ENCODE data around the gene CFAP57.

DNA sequence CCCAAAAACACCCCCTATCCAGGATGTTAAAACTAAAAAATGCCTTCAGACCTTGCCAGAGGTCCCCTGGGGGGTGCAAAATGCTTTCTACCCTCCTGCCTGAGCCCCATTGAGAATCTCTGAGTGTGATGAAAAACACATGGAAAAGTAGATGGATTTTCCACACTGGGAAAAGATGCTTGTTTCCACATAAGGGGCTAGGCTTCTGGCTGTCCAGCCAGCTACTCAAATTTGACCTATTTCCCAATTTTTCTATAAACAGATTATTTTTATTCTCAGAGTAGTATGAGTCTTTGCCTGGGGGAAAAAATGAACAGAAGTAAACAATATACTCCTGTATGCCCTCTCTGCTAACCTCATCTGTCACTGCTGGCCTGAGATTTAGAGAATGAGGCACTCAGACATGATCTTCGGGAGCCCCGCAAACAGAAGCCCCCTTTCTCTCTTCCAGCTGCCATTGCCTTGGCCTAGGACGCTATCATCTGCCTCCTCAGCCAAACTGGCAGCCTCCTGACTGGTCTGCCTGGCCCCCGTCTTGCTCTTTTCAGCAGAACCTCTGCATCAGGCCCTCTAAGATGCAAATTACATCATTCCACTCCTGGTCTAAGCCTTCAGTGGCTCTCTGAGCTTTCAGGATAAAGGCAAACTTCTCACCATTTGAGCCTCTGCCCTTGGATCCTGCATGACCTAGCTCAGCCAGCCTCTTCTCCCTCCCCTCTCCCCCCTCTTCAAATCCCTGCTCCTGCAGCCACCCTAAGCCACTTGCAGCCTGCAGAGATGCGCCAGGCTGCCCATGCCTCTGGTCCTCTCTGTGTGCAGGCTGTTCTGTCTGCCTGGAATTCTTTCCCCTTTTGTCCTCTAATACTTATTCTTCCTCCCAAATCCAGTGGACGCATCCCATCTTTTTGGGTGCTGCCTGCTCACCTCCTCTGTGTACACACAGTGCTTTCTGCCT lies 58.0 kb downstream of the CFAP57 start:
- TF ChIP-seq RFX5 (IDR thresholded peaks at IDR 0.05; ENCODE audit: low read depth, low read length) (no peak), CEBPB (IDR thresholded peaks at IDR 0.05; ENCODE audit: low read depth, low read length) (no peak), MAFK (IDR thresholded peaks at IDR 0.05; ENCODE audit: low read depth, low read length) (no peak), RCOR1 (IDR thresholded peaks at IDR 0.05; ENCODE audit: insufficient replicate concordance, low read length) (no peak)
- TF ChIP-seq, protein P1, sequence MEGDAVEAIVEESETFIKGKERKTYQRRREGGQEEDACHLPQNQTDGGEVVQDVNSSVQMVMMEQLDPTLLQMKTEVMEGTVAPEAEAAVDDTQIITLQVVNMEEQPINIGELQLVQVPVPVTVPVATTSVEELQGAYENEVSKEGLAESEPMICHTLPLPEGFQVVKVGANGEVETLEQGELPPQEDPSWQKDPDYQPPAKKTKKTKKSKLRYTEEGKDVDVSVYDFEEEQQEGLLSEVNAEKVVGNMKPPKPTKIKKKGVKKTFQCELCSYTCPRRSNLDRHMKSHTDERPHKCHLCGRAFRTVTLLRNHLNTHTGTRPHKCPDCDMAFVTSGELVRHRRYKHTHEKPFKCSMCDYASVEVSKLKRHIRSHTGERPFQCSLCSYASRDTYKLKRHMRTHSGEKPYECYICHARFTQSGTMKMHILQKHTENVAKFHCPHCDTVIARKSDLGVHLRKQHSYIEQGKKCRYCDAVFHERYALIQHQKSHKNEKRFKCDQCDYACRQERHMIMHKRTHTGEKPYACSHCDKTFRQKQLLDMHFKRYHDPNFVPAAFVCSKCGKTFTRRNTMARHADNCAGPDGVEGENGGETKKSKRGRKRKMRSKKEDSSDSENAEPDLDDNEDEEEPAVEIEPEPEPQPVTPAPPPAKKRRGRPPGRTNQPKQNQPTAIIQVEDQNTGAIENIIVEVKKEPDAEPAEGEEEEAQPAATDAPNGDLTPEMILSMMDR (conservative IDR thresholded peaks at IDR 0.05; ENCODE audit: low read depth, low read length) = no peak

All from IMR-90 (cell line).